GM12872 (cell line): Measurements from ENCODE around the gene RALB.

ENCODE experiments used
- TF ChIP-seq, protein P1 (sequence below): IDR thresholded peaks from 3 replicates; pipeline ENCODE4 v1.5.1; 2011; ENCODE audit warnings: low read depth, mild to moderate bottlenecking, low read length, moderate library complexity; ENCODE audit not compliant: insufficient read depth

The RALB gene

DNA sequence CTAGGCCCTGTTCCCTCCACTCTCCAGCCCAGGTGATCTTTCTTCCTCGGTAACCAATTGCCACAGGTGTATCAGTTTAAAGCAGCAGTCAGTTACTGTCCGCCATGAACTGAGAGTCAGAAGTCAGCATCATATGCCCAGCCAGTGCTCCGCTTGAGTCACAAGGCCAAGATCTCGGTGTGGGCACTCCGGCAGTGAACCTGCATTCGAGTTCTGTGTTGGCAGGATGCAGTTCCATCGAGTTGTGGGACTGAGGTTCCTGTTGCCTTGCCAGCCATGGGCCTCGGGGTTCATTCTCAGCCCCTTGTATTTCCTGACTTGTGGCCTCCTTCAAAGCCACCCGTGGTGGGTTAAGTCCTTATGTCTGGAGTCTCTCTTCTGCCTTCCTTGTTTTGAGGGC, 26.3 kb upstream of the RALB start:
- TF ChIP-seq, protein P1, sequence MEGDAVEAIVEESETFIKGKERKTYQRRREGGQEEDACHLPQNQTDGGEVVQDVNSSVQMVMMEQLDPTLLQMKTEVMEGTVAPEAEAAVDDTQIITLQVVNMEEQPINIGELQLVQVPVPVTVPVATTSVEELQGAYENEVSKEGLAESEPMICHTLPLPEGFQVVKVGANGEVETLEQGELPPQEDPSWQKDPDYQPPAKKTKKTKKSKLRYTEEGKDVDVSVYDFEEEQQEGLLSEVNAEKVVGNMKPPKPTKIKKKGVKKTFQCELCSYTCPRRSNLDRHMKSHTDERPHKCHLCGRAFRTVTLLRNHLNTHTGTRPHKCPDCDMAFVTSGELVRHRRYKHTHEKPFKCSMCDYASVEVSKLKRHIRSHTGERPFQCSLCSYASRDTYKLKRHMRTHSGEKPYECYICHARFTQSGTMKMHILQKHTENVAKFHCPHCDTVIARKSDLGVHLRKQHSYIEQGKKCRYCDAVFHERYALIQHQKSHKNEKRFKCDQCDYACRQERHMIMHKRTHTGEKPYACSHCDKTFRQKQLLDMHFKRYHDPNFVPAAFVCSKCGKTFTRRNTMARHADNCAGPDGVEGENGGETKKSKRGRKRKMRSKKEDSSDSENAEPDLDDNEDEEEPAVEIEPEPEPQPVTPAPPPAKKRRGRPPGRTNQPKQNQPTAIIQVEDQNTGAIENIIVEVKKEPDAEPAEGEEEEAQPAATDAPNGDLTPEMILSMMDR: no peak

DNA sequence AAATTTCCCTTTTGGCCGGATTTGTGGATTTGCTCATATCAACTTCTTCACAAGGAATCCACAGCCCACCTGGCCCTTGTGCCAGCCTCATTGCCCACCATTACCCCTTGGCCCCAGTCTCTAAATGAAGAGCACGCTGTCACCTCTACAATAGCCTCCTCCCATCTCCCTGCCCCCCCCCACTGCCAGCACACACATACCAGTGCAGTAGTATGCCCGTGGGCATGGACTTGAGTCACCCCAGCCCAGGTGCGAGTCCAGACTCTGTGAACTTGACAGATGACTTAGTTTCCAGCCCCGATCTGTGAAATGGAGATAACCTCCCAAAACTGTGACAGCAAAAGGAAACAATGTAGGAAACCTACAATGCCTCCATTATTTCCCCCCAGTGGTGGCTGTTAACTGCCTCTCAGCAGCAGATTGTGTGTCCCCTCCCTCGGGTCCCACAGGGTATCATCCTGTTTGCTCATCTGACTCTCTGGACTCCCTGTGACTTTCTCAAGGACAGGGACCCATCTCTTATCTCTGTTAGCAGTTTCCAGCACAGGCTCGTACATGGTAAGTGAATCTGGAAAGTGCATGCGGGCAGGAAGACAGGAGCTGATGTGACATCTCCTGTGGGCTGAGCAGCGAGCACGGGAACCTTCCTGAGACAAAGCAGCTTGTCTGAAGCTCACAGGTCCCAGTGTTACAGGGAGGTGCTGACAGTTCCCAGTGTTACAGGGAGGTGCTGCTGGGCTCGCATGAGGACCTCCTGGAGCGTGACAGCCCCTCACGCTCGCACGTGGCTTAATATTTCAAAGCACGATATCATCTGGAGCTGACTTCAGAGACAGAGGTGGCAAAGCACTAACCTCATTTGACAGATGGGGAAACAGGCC, 25.3 kb upstream of the RALB start:
- TF ChIP-seq, protein P1: no peak

DNA sequence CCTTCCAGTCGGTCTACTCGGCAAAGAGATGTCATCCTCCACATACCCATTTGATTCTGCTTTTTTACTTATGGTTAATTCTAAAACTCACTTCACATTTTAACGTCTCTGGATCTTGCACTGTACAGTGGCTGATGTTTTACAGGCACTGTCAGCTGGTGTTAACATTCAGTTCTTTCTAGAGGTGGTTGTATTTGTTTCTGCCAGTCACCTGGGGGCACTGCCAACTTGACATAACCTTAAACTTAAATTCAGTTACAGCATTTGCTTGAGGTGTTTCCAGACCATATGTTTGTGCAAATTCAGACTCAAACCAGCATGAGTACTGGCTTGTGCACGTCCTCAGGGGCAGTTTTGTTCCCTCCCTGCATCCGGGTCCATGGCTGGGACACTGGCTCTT, 24.1 kb upstream of the RALB start:
- TF ChIP-seq, protein P1: no peak

DNA sequence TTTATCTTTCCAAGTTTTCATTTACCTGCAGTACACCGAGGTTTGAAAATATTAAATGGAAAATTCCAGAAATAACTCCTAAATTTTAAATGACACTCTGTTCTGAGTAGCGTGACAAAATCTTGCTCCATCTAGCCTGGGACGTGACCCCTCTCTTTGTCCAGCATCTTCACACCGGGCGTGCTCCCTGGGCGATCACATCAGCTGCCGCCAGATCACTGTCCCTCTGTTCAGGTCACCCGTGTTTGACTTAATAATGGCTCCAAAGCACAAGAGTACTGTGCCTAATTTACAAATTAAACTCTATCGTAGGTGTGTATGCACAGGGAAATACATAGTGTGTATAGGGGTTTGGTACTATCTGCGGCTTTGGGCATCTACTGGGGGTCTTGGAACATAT, 23.3 kb upstream of the RALB start:
- TF ChIP-seq, protein P1: no peak

DNA sequence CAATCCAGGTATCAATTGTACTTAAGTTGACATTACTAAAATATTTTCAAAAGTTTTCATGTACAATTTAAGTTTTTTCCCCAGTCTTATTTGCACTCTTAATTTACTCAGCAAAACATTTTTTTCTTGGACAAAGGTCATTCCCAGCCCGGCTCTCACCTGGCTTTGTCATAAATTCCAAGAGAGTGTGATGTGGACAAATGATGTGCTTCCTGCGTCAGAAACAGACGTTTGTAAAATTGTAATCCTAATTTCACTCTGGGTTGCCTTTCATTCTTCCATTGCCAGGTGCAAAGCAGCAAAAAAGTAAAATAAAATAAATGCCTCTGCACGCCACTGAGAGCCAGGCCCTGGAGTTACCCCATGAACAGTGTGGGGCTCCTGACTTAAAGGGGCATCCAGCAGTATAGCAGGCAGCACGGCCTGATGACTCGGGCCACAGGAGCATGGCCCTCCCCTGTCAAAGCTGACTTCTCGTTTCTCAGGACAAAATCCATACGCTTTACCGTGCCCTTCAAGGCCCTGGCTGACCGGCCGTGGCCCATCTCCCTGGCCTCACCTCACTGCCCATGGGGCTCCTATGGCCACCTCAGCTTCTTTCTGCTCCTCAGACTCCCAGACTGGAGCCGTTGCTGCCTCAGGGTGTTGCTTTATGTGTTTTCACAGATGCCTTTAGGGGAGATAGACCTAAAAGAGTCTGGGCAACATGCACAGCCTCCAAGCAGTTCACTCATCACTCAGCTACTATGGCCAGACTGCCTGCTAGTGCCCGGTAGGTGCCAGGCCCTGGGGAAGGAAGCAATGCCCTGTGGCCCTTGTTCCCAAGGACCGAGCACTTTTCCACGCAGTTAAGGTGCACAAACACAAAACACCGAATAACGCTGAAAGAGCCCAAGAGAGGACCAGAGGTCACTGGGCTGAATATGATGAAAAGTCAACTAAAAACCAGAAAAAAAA, 21.9 kb upstream of the RALB start:
- TF ChIP-seq, protein P1: no peak

DNA sequence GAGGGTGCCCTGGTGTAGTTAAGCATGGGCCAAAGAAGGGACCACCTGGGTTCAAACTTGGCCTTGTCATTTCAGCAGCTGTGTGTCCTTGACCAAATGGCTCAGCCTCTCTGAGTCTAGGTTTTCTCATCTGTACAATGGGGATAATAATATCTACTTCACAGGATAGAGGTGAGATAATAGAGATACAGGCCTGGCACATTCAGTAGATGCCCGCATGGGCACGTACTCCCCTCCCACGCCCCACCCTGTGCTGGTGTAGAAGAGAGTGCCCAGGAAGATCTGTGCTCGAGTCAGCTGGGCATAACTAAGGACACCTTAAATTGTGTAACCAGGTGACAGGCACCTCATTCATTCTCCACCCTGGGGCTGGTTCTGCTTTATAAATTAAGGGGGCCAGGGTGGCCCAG, 21.1 kb upstream of the RALB start:
- TF ChIP-seq, protein P1: no peak

DNA sequence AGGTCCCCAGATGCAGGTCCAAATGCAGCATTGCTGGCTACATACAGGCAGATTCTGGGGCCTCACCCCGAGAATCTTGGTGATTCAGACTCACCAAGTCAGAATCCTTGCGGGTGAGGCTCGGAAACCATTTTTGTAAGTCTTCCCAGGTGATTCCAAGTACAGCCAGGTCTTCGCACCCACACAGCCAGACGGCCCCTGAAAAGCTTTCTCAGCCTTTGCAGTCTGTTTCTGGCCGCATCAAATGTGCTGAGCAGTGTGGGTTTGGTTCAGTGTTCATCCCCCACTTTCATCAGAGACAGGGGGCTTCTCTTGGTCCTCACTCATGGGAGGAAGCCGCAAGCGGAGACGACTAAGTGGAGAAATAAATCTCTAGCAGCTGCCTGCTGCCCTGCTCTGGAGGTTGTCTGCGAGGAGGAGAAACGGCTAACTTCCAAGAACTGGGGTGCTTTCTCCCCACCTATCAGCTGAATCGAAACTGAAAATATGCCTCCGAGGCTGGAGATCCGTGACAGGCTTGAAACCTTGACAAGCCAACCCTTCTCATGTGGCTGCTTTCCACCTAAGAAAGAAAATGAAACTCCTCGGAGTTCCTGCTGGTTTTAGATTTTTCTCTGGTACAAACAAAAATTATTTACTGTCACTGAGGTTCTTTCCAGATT, 20.5 kb upstream of the RALB start:
- TF ChIP-seq, protein P1: no peak
